T-cell (primary cell): ENCODE results near the gene C8B. TPM values are rescaled to one million over a fixed set of nuclear protein-coding genes. Genes with fewer than 3 reads are reported as not detected.

Source experiments
- ATAC-seq, 4 experiments: fragments of 200-7000 bp in 3 of 4; fragments of 150-1000 bp in 1 of 4; cut with Tn5 transposase; replicated peaks in 1 of 4; 1 replicate in 3 of 4; 2 replicates in 1 of 4; pipeline ENCODE4 v1.10.0; 2021; ENCODE audit warnings: moderate library complexity in 3 of 4, mild to moderate bottlenecking in 2 of 4, moderate number of reproducible peaks in 1 of 4
- CTCF ChIA-PET, 2 donors: fragments of 300-600 bp; sonication (Branson Sonifier 250); formaldehyde crosslinking; loops; one replicate each; lab custom pipeline; 2022; ENCODE audit warnings: antibody characterized with exemption in 2 of 2; lab: Charles Lee
- POLR2A ChIA-PET, 2 donors: fragments of 300-600 bp; sonication (Branson Sonifier 250); formaldehyde crosslinking; loops; one replicate each; lab custom pipeline; 2022; ENCODE audit warnings: antibody characterized with exemption in 2 of 2; lab: Charles Lee
- DNase-seq, 35 experiments: peaks; one replicate each; pipeline versions ENCODE4 v3.0.0 to v3.0.0-alpha.2; 2013 to 2023
- H3K27ac ChIP-seq: one replicate; pipeline ENCODE4 v1.5.1; 2013; ENCODE audit warnings: low read length
- H3K27me3 ChIP-seq, 2 experiments: replicated peaks in 1 of 2; 1 replicate in 1 of 2; 2 replicates in 1 of 2; pipeline versions ENCODE4 v1.6.1 to v1.7.0; 2013; ENCODE audit warnings: low read length in 1 of 2, mixed read lengths in 1 of 2; ENCODE audit not compliant: control insufficient read depth in 2 of 2, insufficient read depth in 2 of 2; ENCODE audit errors: extremely low read depth in 1 of 2
- H3K36me3 ChIP-seq, 2 donors: 1 replicate in 1 of 2; 2 replicates in 1 of 2; pipeline versions ENCODE4 v1.6.1 to v1.7.0; 2013; ENCODE audit warnings: low read length in 1 of 2; ENCODE audit not compliant: control insufficient read depth in 2 of 2, insufficient read depth in 1 of 2; ENCODE audit errors: extremely low read depth in 1 of 2
- H3K4me1 ChIP-seq, 2 experiments: 1 replicate in 1 of 2; 2 replicates in 1 of 2; pipeline versions ENCODE4 v1.6.1 to v1.7.0; 2013; ENCODE audit warnings: low read length in 2 of 2, mixed read lengths in 1 of 2; ENCODE audit not compliant: insufficient read depth in 2 of 2, control insufficient read depth in 1 of 2; ENCODE audit errors: extremely low read depth in 1 of 2
- H3K4me3 ChIP-seq, 2 donors: 1 replicate in 1 of 2; 2 replicates in 1 of 2; pipeline versions ENCODE4 v1.5.1 to v1.7.0; 2013; ENCODE audit warnings: mild to moderate bottlenecking in 2 of 2, low read length in 1 of 2, moderate library complexity in 1 of 2; ENCODE audit not compliant: control insufficient read depth in 1 of 2; ENCODE audit errors: extremely low read depth in 1 of 2
- H3K9me3 ChIP-seq: 2 replicates; pipeline ENCODE4 v1.7.0; 2013
- H3K27ac Mint-ChIP-seq, 2 donors: one replicate each; pipeline ENCODE4 v1.8.0; 2020 to 2021; ENCODE audit warnings: mild to moderate bottlenecking in 2 of 2, mixed read lengths in 2 of 2
- H3K27me3 Mint-ChIP-seq, 2 donors: one replicate each; pipeline ENCODE4 v1.8.0; 2021 to 2022; ENCODE audit warnings: mixed read lengths in 2 of 2
- H3K36me3 Mint-ChIP-seq: one replicate; pipeline ENCODE4 v1.8.0; 2021; ENCODE audit warnings: mixed read lengths
- H3K4me1 Mint-ChIP-seq, 3 donors: one replicate each; pipeline ENCODE4 v1.8.0; 2020 to 2022; ENCODE audit warnings: mixed read lengths in 3 of 3, mild to moderate bottlenecking in 1 of 3
- H3K4me3 Mint-ChIP-seq, 3 donors: one replicate each; pipeline ENCODE4 v1.8.0; 2020 to 2022; ENCODE audit warnings: mild to moderate bottlenecking in 3 of 3, mixed read lengths in 3 of 3, moderate library complexity in 3 of 3
- H3K9me3 Mint-ChIP-seq, 3 donors: one replicate each; pipeline ENCODE4 v1.8.0; 2020 to 2022; ENCODE audit warnings: mixed read lengths in 3 of 3
- WGBS: methylation state at CpG from one replicate; pipeline ENCODE4 v1.1.5; 2013; ENCODE audit warnings: missing lambda C conversion rate; ENCODE audit not compliant: insufficient coverage; 5-methylcytosine and 5-hydroxymethylcytosine counted together
- total RNA-seq, 35 experiments: library from RNA in 6 of 35; stranded (reverse) in 6 of 35; fragments of 120-200 nt in 1 of 35; gene quantifications; one replicate each; pipeline versions ENCODE4 v1.2.1 to v1.2.4 and lab custom pipeline; 2013 to 2026

Gene C8B
- total RNA-seq, result under 1 TPM in 2 of 5 donors, not detected in 3; 0.12 to 0.13 TPM
- total RNA-seq (2013), result not detected
- 0 to 0.11 (median 0) reads per million in 29 experiments for total RNA-seq (lab: John Stamatoyannopoulos, UW)

DNA sequence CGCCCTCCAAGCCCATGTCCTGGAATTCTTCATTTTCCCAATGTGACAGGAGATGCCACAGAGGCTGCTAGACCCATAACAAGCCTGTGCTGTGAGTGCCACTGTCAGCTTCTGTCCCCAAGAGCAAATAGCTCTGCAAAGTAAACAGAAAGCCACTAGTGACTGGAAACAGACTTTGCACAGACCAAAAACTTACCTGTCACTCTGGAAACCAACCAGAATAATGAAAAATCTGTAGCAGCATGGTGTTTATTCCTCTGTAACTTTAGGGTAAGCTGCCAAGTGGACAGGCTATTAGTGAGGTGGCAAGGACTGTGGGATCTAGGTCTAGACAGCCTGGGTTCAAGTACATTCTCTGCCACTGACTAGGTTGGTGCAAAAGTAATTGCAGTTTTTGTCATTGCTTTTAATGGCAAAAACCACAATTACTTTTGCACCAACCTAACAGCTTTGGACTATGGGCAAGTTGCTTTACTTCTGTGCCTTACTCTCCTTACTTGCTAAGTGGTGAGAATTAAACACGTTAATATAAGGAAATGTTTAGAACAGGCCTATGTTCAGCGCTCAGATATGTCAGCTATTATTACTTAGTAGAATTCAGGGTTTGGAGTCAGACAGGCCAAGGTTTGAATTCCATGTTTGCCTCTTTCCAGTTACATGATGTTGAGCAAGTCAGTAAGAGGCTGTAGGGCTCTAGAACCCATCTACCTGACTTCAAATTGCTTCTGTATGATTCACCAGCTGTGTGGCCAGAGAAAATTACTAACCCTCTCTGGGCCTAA is at the start of gene C8B:
TSS of gene C8B (minus strand) at position 100 of the 782 bp plus-strand sequence. CDS start at position 33, 67 bp downstream.
- H3K4me1 ChIP-seq, result no peaks in the 10 kb centered on the region
- no peaks in the 10 kb centered on the region for H3K36me3 Mint-ChIP-seq
- no peak within 1 kb of the TSS for H3K27ac ChIP-seq
- no peaks in the 10 kb centered on the region for H3K36me3 ChIP-seq
- POLR2A ChIA-PET, result no interaction called here
- peaks cover 3% of the 10 kb centered on the region in 2 donors for H3K27me3 Mint-ChIP-seq
- no peak for ATAC-seq
- H3K4me3 ChIP-seq, result no peak within 1 kb of the TSS
- no peak within 1 kb of the TSS for H3K27ac Mint-ChIP-seq
- peaks cover 2 to 3% of the 10 kb centered on the region in 2 experiments for H3K27me3 ChIP-seq
- no peak within 1 kb of the TSS for H3K4me3 Mint-ChIP-seq
- H3K9me3 ChIP-seq, result no peaks in the 10 kb centered on the region
- CTCF ChIA-PET, result no interaction called here
- H3K4me1 Mint-ChIP-seq, result no peaks in the 10 kb centered on the region
- WGBS, result 80% methylated on average over 1 of the region's 3 CpGs
- no peak for DNase-seq
- peaks cover 0 to 6% (median 0%) of the 10 kb centered on the region in 3 donors for H3K9me3 Mint-ChIP-seq

DNA sequence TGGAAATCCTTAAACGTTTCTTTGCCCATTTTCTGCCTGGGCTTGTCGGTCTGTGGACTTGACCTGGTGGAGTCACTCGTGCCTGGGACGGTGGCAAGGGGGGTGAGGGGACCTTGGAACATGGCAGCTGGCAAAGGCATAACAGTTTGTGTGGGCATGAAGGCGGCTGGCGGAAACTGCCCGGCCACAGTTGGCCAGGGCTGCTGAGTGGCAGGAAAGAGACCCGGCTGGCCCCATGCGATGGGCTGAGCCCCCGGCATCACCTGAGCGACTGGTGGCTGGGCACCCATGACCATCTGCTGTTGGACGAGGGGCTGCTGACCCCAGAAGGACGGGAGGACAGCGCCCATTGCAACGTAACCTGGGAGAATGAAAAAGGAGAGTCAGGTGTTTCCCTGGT is 49.3 kb upstream of the C8B start:
- no peak overlapping the region for H3K27ac ChIP-seq
- ChIA-PET CTCF (no interaction called here), POLR2A (no interaction called here)
- H3K36me3 ChIP-seq, result no peaks in the 10 kb centered on the region
- Mint-ChIP-seq H3K4me3 (no peak overlapping the region), H3K27me3 (peaks cover 1 to 3% of the 10 kb centered on the region in 2 donors), H3K27ac (no peak overlapping the region), H3K36me3 (no peaks in the 10 kb centered on the region), H3K9me3 (peaks cover 0 to 3% (median 0%) of the 10 kb centered on the region in 3 donors), H3K4me1 (no peaks in the 10 kb centered on the region)
- H3K4me1 ChIP-seq, result no peaks in the 10 kb centered on the region
- H3K27me3 ChIP-seq, result no peaks in the 10 kb centered on the region
- H3K9me3 ChIP-seq, result no peaks in the 10 kb centered on the region
- H3K4me3 ChIP-seq, result no peak overlapping the region
- DNase-seq (peak in 1 of 35 experiments; percentile 1), ATAC-seq (no peak)
- WGBS, result 86% methylated on average over 15 of the region's 15 CpGs

DNA sequence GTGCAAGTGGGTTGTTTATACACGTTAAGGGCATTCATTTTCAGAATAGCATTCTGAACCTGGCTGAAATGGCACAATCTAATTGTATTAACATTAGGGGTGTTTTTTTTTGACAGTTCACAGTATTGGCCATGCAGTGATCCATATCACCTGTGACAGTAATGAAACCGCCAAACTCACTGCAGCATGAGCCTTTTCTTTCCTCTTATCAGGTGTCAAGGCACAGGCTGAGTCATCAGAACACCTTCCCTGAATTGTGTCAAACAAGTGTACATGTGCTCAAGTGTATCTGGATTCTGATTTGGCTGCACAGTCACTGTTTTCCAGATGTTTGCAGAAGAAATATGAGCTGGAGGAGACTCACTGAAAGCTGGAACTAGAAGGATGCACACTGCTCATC is 47.7 kb upstream of the C8B start:
- H3K4me1 Mint-ChIP-seq, result no peaks in the 10 kb centered on the region
- no peaks in the 10 kb centered on the region for H3K4me1 ChIP-seq
- no peaks in the 10 kb centered on the region for H3K9me3 Mint-ChIP-seq
- no peak for ATAC-seq
- no peaks in the 10 kb centered on the region for H3K36me3 Mint-ChIP-seq
- H3K27me3 ChIP-seq, result no peaks in the 10 kb centered on the region
- peaks cover 1 to 3% of the 10 kb centered on the region in 2 donors for H3K27me3 Mint-ChIP-seq
- H3K4me3 ChIP-seq, result no peak overlapping the region
- ChIA-PET CTCF (no interaction called here), POLR2A (no interaction called here)
- no CpG with 5 or more reads among the region's 2 CpGs for WGBS
- H3K36me3 ChIP-seq, result no peaks in the 10 kb centered on the region
- H3K27ac ChIP-seq, result no peak overlapping the region
- no peak overlapping the region for H3K27ac Mint-ChIP-seq
- no peaks in the 10 kb centered on the region for H3K9me3 ChIP-seq
- H3K4me3 Mint-ChIP-seq, result no peak overlapping the region
- DNase-seq, result no peak

DNA sequence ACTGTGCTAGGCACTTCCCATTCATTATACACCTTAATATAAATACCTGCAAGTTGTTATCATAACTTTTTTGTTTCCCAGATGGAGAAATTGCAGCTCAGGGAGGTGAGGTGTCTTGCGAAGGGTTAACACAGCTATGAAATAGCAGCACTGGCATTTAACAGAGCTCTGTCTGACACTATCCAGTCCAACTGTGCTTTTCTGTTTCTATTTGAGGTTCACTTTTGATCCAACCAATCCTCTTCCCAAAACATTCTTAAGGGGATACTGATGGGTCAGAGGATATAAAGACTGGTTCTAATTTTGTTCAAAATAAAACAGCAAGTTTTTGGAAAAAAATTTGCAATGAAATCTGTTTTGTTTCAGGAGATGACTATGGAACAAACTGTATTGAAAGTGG is 46.5 kb upstream of the C8B start:
- no peaks in the 10 kb centered on the region for H3K36me3 Mint-ChIP-seq
- no peak for ATAC-seq
- no peaks in the 10 kb centered on the region for H3K4me1 Mint-ChIP-seq
- H3K36me3 ChIP-seq, result no peaks in the 10 kb centered on the region
- no peak overlapping the region for H3K4me3 Mint-ChIP-seq
- no peak overlapping the region for H3K4me3 ChIP-seq
- H3K27me3 ChIP-seq, result no peaks in the 10 kb centered on the region
- peaks cover 1 to 3% of the 10 kb centered on the region in 2 donors for H3K27me3 Mint-ChIP-seq
- H3K27ac Mint-ChIP-seq, result no peak overlapping the region
- H3K27ac ChIP-seq, result no peak overlapping the region
- ChIA-PET CTCF (no interaction called here), POLR2A (no interaction called here)
- WGBS, result no CpG with 5 or more reads among the region's 1 CpG
- no peaks in the 10 kb centered on the region for H3K4me1 ChIP-seq
- H3K9me3 Mint-ChIP-seq, result no peaks in the 10 kb centered on the region
- no peaks in the 10 kb centered on the region for H3K9me3 ChIP-seq
- DNase-seq, result no peak

DNA sequence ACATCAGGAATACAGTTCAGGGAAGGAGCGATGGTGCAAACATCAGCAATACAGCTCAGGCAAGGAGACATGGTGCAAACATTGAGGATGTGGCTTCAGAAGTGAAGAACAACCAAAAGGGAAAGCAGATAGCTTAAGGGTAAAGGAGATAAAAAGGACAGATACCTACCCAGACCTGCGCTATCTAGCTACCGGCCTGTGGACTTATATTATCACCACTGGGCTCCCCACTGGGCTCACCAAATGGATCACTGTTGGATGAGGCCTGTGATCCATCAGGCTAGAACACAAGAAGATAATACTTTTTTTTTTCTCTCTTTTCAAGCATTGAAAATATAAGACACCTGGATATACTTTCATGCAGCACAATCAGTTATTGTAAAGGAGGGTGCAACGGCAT is 44.7 kb upstream of the C8B start:
- Histone ChIP-seq H3K36me3 (no peaks in the 10 kb centered on the region), H3K27me3 (no peaks in the 10 kb centered on the region), H3K4me3 (no peak overlapping the region), H3K27ac (no peak overlapping the region), H3K4me1 (no peaks in the 10 kb centered on the region), H3K9me3 (no peaks in the 10 kb centered on the region)
- ATAC-seq (no peak), DNase-seq (no peak)
- Mint-ChIP-seq H3K36me3 (no peaks in the 10 kb centered on the region), H3K4me1 (no peaks in the 10 kb centered on the region), H3K4me3 (no peak overlapping the region), H3K27ac (no peak overlapping the region), H3K27me3 (peaks cover 1 to 3% of the 10 kb centered on the region in 2 donors), H3K9me3 (no peaks in the 10 kb centered on the region)
- CTCF ChIA-PET, result no interaction called here
- POLR2A ChIA-PET, result no interaction called here
- WGBS, result 100% methylated on average over 1 of the region's 4 CpGs

DNA sequence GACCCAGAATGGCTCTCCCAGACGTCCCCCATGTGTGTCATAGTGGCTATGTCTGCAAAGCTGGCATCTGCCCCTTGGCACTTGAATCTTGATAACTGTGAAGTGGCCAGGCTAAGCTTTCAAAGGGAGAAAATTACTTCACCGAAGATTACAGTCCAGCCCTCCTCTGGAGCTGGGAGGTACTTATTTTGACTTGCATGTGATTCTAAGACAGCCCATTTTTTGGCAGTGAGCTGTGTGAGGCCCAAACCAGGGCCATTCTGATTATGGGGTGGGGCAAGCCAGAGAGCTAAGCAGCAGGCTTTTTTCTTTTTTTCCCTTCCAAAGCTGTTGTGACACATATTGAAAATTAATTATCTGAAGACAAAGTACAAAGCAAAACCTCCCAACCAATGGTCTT is 42.1 kb upstream of the C8B start:
- 33% methylated on average over 1 of the region's 2 CpGs for WGBS

More for the DNA sequence above, 42.1 kb upstream of the C8B start:
- Histone ChIP-seq H3K27ac (no peak overlapping the region), H3K36me3 (no peaks in the 10 kb centered on the region), H3K4me3 (no peak overlapping the region), H3K9me3 (no peaks in the 10 kb centered on the region), H3K27me3 (no peaks in the 10 kb centered on the region), H3K4me1 (no peaks in the 10 kb centered on the region)
- Mint-ChIP-seq H3K4me3 (no peak overlapping the region), H3K4me1 (no peaks in the 10 kb centered on the region), H3K36me3 (no peaks in the 10 kb centered on the region), H3K9me3 (no peaks in the 10 kb centered on the region), H3K27ac (no peak overlapping the region), H3K27me3 (peaks cover 1 to 3% of the 10 kb centered on the region in 2 donors)
- ATAC-seq (no peak), DNase-seq (no peak)
- POLR2A ChIA-PET, result no interaction called here
- CTCF ChIA-PET, result no interaction called here
